PC-9 (cell line): Measurements from ENCODE around the gene PSMA7.

Source experiments
- CTCF ChIP-seq: fragments of 200-600 bp; sonication (generic); conservative IDR thresholded peaks from 2 replicates; pipeline ENCODE4 v1.6.1; 2017; ENCODE audit warnings: mixed run types, antibody characterized with exemption, mild to moderate bottlenecking, moderate library complexity
- EZH2 ChIP-seq: fragments of 200-600 bp; sonication (generic); IDR thresholded peaks from 2 replicates; pipeline ENCODE4 v1.8.0; 2017; ENCODE audit warnings: antibody characterized with exemption, low read depth

GRCh38 chr20:62142252-62143080, 728 bp downstream of the PSMA7 start:
- TF ChIP-seq CTCF (no peak), EZH2 (no peak)
